Measurements from ENCODE around the gene PACRG.
"Not testable (repeated sequence)": the region's sequence is repeated elsewhere in the genome, so short reads cannot be mapped to it uniquely, and the experiment has no call there.

The PACRG gene

DNA sequence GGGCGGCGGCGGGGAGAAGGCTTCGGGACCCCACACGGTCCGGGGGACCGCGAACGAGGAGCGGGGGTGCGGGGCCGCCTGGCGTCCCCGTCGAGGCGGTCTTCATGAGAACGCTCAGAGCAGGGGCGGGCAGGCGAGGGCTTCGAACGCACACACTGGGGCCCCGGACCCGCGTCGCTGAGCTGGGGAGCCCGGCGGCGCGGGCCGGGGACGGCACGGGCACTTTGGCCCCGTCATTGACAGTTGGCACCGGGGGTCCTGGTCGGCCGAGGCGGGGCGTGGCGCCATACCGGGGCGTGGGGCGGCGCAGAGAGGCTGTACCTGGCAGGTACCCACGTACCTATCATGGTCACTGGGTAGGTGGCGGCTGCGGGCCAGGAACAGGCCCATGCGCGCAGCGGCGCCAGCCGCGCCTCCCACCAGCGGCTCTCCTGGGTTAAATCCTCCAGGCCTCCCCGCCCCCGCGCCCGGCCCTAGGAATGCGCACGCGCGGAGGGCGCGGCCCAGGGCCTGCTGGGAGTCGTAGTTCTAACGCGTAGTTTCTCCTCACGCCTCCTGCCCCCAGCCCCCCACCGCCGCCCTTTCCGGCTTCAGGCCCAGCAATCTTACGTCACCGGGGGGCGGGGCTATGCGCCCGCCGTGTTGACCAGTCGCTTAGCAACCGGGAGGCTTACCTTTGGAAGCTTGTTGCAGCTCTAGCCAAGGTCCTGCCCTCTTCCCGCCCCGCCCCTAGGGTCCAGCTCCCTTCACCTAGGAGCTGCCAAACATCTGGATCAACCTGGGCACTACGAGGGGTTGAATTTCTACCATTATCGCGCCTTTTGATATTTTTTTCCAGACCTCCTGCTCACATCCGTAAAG, at the start of gene PACRG, which contains the start of gene PRKN:
Gene PACRG (plus strand): TSS at position 653 of the 861 bp plus-strand sequence.
Gene PRKN (minus strand): TSS at position 445 of the 861 bp plus-strand sequence.
- H3K27ac ChIP-seq: peak within 1 kb of the TSS; percentile 20
- peak; percentile 85 for DNase-seq (ENCODE audit: low read depth, low spot score)

- DNase-seq (ENCODE audit: low read depth, low spot score); H3K27ac ChIP-seq: not testable (repeated sequence)
Measured at GRCh38 chr6:162678896-162679295, 48.9 kb upstream of the PACRG start.

- no peak for DNase-seq (ENCODE audit: low read depth, low spot score)
Measured at GRCh38 chr6:162679681-162680080, 48.1 kb upstream of the PACRG start.

DNA sequence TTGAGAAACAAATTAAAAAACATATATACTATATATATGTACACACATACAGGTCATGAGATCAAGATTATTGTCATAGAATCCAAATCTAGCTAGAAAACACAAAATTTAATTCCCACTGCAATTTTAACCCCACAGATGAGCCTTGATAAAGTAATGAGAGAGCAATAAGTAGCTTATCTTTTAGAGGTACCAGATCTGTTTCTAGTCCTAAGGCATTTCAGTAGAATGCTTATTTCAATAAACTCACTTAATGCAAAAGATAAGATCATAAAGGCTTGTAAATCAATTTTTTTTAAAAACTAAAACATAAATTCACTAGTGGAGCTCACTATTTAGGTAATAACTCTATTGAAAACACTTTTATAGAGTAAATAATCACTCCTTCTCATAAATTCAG, 47.4 kb upstream of the PACRG start:
- H3K27ac ChIP-seq: no peak overlapping the region
- no peak for DNase-seq (ENCODE audit: low read depth, low spot score)

More at GRCh38 chr6:162679681-162680080, 48.1 kb upstream of the PACRG start:
- no peak overlapping the region for H3K27ac ChIP-seq

DNA sequence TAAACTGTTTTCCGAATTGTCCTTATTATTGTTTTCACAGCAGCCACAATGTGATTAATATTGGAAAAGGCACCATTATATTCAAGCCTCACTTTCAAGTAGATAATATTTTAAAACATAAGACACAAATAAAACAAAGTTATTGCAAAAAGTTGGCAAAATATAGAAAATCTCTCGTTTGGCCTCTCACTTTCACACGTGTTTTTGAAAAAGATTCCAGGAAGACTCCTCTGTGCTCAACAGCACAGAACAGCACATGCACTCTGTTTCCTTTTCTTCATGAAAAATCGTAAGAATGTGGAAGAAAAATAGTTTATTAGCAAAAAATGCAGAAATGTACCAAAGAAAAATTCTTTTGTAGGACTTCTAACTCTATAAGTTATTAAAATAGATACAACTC, 46.9 kb upstream of the PACRG start:
- DNase-seq (ENCODE audit: low read depth, low spot score): no peak
- no peak overlapping the region for H3K27ac ChIP-seq

- no peak for DNase-seq (ENCODE audit: low read depth, low spot score)
- no peak overlapping the region for H3K27ac ChIP-seq
Measured at GRCh38 chr6:162681447-162681846, 46.3 kb upstream of the PACRG start.

DNA sequence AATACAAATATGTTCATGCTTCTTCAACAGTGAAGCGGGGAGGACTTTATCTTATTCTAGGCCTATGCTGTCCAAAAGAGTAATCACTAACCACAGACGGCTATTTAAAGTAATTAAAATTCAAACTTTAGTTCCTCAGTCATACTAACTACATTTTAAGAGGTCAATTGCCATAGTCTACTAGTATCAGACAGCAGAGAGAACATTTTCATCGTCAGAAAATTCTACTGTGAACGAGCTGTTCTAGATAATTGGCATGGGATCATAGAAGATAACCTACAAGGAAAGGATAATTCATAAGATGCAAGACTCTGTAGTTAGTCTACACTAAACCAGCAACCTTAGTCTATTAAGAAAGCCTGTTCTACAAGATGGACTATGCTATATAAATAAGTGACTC, 44.6 kb upstream of the PACRG start:
- no peak for DNase-seq (ENCODE audit: low read depth, low spot score)
- H3K27ac ChIP-seq: no peak overlapping the region

DNA sequence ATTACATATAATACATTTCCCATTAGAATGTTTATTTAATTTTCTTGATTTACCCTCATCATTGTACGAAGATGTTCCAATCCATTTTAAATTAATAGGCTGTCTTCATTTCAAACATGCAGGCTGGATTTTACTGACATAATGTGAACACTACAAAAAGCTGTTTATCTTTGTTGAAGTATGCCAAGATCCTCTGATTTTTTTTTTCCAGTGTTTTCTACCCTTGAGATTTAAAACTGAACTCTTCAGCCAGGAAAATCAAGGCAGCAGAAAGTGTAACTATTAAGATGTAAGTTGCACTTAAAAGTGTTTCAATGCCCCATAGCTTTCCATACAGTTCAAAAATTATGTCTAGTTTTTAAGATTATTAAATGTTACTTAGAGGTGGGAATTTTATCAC, 43.7 kb upstream of the PACRG start:
- H3K27ac ChIP-seq: no peak overlapping the region
- no peak for DNase-seq (ENCODE audit: low read depth, low spot score)

GRCh38 chr6:162684961-162685360, 42.8 kb upstream of the PACRG start:
- H3K27ac ChIP-seq: no peak overlapping the region
- DNase-seq (ENCODE audit: low read depth, low spot score): peak; percentile 60

- DNase-seq (ENCODE audit: low read depth, low spot score): no peak
- H3K27ac ChIP-seq: no peak overlapping the region
Measured at GRCh38 chr6:162685586-162685985, 42.2 kb upstream of the PACRG start.

DNA sequence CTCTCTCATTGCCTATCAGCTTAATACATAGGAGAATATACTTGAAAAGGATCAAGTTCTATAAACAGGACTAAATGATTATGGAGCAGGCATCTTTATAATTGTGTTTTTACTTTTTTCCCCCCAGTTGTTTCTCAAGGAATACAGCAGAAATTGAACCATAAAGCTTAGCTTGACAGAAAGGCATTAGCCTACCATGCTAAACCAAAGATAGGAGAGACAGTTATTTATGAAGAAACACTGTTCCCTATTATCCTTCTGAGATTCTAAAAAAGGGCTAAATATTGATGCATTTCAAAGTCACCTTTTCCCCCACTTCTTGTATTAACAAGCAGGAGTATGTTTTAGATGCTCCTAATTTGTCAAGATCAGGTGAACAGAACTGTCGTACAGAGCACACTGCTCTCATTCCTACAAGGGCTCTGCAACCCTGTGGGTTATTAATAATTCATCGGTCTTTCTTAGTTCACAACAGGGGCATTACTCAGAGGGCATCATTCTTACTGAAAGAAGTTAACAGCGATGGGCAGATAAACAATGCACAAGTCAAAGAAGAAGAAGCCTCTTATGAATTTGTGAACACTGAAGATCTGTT, 38.9 kb upstream of the PACRG start:
- DNase-seq (ENCODE audit: low read depth, low spot score): no peak
- H3K27ac ChIP-seq: no peak overlapping the region

DNA sequence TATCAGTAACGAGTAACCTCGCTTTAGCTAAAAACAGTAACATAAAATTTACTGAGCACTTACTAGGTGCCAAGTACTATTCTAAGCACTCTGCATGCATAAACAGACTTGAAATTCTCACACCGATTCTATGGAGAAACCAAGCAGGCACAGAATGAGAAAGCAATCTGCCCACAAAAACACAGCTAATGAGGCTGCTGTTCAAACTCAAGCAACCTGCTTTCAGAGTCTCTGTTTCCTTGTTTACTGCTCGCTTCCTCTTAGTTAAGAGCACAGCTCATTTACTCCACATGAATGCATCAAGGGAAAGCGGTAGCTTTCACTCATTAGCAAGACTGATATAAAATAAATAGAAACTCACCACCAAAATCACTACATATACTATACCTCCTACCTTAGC, 37.6 kb upstream of the PACRG start:
- no peak overlapping the region for H3K27ac ChIP-seq
- no peak for DNase-seq (ENCODE audit: low read depth, low spot score)

DNA sequence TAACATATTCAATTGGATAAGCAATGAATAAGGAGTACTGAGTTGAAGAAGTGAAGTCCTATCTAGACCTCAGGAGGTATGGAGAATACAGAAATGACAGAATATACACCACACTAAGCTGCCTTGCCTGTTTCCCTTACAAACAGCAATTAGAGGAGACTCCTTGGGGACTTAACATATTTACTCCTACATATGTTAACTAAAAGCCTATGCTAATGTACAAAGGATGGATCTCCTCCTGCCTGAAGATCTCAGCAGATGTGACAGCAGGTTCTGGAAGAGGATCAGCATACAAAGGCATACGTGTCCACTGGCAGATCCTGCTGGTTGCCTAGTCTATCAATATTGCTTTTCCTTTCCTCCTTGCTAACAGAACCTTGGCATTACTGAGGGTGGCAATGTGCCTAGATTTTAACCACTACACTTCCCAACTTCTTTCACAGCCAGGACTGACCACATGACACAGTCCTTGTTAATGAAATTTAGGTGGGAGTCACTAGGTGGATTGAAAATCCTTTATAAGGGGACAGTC, 29.8 kb upstream of the PACRG start:
- DNase-seq (ENCODE audit: low read depth, low spot score): no peak
- no peak overlapping the region for H3K27ac ChIP-seq

- H3K27ac ChIP-seq: no peak overlapping the region
- DNase-seq (ENCODE audit: low read depth, low spot score): no peak
Measured at GRCh38 chr6:162698440-162698839, 29.3 kb upstream of the PACRG start.

DNA sequence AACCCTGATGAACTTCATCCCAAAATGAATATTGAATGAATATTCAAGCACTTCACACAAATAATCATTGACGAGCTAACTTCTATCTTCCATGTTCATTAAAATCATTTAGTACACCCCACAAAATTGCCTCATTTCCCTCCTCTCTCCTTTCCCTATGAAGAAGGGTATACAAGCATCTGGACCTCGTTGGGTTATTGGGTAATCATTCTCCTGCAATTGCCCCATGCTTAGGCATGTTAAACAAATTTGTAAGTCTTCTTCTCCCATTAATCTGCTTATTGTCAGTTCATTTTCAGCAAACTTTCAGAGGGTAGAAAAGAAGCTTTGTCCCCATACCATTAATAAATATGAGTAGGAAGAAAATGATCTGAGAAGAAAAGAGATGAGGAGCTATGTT, 27.8 kb upstream of the PACRG start:
- DNase-seq (ENCODE audit: low read depth, low spot score): no peak
- H3K27ac ChIP-seq: no peak overlapping the region

DNA sequence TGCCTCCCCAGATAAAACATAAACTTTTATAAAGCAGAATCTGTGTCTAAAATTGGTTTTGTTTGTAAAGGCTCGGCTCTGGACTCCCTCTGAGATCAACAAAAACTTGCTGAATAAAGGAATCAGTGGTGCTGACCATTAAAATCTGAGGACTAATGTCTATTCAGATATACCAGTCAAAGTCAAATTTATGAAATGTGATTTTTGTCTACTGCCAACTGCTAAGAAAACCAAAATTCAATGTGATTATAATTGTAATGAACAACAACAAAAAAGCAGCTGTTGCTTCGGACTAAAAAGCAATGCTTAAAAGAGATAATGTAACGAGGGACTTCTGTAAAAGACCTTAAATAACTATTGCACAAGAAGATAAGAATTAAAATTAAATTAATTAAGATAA, 26.8 kb upstream of the PACRG start:
- H3K27ac ChIP-seq: no peak overlapping the region
- no peak for DNase-seq (ENCODE audit: low read depth, low spot score)

DNA sequence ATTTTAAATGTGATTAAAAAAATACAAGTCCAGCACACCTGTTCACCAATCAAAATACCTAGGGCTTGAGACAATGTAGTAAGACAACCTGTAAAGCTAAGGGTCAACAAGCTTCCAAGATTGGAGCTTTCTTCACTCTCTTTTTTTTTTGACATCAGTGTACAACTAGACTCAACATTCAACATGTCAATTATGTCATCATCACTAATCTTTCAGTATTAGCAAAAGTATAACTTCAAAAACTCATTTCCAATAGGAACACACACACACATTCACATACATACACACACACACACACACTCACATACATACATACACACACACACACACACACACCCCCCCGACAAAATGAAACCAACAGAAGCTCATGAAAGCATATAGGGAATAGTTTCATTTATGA, 26.2 kb upstream of the PACRG start:
- H3K27ac ChIP-seq: no peak overlapping the region
- no peak for DNase-seq (ENCODE audit: low read depth, low spot score)

DNA sequence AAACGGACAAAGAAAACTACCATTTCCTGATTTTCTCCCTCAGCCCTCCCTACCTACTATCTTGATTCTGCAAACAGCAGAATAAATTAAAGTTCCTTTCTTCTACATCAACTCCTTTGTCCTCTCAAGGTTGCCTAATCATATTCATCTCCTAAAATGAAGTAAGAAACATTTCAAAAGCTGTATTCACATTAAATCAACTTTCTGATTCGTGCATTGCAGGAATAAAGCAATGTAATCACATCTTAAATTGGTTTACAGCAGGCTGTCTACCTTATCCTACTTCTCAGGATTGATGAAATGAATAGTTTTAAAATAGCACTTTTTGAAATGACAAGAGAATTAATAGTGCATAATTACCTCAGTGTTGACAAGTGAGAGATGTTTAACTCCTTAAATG, 25.3 kb upstream of the PACRG start:
- no peak for DNase-seq (ENCODE audit: low read depth, low spot score)
- H3K27ac ChIP-seq: no peak overlapping the region

GRCh38 chr6:162704001-162704400, 23.8 kb upstream of the PACRG start:
- no peak overlapping the region for H3K27ac ChIP-seq
- no peak for DNase-seq (ENCODE audit: low read depth, low spot score)

GRCh38 chr6:162705736-162706135, 22.0 kb upstream of the PACRG start:
- H3K27ac ChIP-seq: no peak overlapping the region
- no peak for DNase-seq (ENCODE audit: low read depth, low spot score)

DNA sequence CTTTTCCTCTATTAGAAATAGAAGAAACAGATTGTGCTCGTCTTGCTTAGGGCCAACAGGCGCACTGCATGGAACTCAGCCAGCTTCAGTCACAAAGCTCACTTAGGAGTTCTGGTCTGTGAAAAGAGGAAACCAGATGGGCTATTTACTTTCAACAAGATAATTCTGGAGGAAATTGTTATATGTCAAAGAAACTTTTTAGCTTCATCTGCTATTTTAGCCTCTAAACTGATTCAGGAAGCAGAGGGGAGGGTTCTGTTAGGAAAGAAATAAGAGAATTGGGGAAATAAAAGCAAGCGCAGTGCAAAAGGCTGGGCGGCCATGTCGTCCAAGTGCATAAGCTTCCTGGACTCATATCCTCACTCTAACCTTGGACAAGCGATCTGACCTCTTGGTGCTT, 21.5 kb upstream of the PACRG start:
- DNase-seq (ENCODE audit: low read depth, low spot score): no peak
- H3K27ac ChIP-seq: no peak overlapping the region

DNA sequence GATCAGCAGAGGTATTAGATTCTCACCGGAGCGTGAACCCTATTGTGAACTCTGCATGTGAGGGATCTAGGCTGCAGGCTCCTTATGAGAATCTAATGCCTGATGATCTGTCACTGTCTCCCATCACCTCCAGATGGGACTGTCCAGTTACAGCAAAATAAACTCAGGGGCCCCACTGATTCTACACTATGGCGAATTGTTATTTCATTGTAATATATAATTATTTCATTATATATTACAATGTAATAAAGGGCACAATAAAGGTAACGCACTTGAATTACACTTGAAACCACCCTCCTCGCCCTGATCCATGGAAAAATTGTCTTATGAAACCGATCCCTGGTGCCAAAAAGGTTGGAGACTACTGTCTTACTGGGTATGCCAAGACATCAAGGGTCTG, 18.8 kb upstream of the PACRG start:
- H3K27ac ChIP-seq: no peak overlapping the region
- DNase-seq (ENCODE audit: low read depth, low spot score): no peak
